ENCODE results near the gene UGT1A7.

UGT1A7 gene

DNA sequence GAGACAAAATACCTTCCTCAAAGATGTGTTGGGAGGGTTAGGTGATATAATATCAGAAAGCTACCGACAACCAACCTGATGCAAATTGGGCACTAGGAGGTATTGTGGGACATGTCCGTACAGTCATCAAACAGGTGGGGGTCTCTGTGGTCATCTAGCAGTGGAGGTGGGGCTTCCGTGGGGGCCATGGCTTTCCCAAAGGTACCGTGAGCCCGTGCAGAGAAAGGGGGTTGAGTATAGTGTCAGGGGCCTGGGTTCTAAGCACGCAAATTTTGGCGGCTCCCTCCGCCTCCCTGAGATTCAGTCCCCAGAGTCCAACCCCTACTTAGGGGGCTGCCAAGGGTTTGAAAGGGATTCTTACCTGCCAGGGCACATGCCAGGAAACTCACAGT, 140.0 kb downstream of the UGT1A7 start:
- Histone ChIP-seq H3K4me3 (ENCODE audit: severe bottlenecking) (no peak overlapping the region), H3K36me3 (ENCODE audit: low read depth) (no peaks in the 10 kb centered on the region), H3K9me3 (ENCODE audit: severe bottlenecking) (no peaks in the 10 kb centered on the region), H3K4me1 (ENCODE audit: insufficient read depth, poor library complexity, severe bottlenecking) (no peaks in the 10 kb centered on the region), H3K27me3 (ENCODE audit: insufficient read depth, poor library complexity, severe bottlenecking) (no peaks in the 10 kb centered on the region), H3K27ac (ENCODE audit: poor library complexity, severe bottlenecking) (no peak overlapping the region)
- TF ChIP-seq CTCF (IDR thresholded peaks at IDR 0.05; ENCODE audit: poor library complexity, severe bottlenecking): no peak
- DNase-seq (ENCODE audit: low spot score) (peak; percentile 13), ATAC-seq (ENCODE audit: low read depth) (no peak)

DNA sequence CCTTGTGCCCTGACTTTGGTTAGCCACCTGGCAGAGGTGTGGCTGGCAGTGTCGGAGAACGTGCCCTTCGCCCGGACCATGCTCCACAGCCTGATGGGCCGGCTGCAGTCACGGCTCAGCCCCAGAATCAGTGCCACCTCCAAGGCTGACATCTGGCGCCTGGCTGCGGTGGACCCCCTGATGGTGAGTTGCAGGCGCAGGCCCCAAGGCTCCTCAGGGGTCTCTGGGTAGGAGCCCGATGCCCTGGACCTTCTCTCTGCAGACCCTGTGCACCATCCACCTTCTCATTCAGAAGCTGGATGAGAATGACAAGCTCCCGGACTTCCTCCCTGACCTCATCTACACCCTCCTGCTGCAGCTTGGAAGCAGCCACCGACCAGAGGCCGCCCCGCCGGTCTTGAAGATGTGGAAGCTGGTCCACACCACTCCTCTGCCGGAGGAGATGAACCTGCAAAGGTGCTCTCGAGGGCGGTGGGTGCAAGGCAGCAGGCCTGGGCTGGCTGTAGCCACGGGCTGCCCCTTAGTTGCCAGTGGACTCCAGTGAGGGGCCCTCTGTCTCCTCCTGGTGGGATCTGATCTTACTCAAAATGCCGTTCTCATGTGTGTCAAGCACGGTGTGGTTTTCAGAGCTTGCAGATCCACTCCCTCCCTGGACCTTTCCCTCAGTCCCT, 140.5 kb downstream of the UGT1A7 start:
- no peaks in the 10 kb centered on the region for H3K27me3 ChIP-seq (ENCODE audit: insufficient read depth, poor library complexity, severe bottlenecking)
- no peaks in the 10 kb centered on the region for H3K36me3 ChIP-seq (ENCODE audit: low read depth)
- no peak for TF ChIP-seq CTCF (IDR thresholded peaks at IDR 0.05; ENCODE audit: poor library complexity, severe bottlenecking)
- no peak overlapping the region for H3K27ac ChIP-seq (ENCODE audit: poor library complexity, severe bottlenecking)
- H3K4me1 ChIP-seq (ENCODE audit: insufficient read depth, poor library complexity, severe bottlenecking): no peaks in the 10 kb centered on the region
- H3K9me3 ChIP-seq (ENCODE audit: severe bottlenecking): no peaks in the 10 kb centered on the region
- H3K4me3 ChIP-seq (ENCODE audit: severe bottlenecking): no peak overlapping the region
- ATAC-seq (ENCODE audit: low read depth) (no peak), DNase-seq (ENCODE audit: low spot score) (peak; percentile 47)
